ENCODE results near the gene STK26. TPM values are rescaled to one million over a fixed set of nuclear protein-coding genes. Genes with fewer than 3 reads are reported as not detected.

The STK26 gene
- total and polyA plus RNA-seq, 2 experiments from 2014 or later: 65.2 to 110 TPM

GRCh38 chrX:132107291-132107690, 84.2 kb downstream of the STK26 start:
- Histone ChIP-seq H3F3A (replicated peaks; ENCODE audit: low read depth) (no peaks in the 10 kb centered on the region), H2AFZ (no peak overlapping the region), H3K27me3 (ENCODE audit: insufficient read depth) (no peaks in the 10 kb centered on the region), H3K9me2 (ENCODE audit: insufficient read depth) (no peaks in the 10 kb centered on the region), H4K20me1 (replicated peaks; ENCODE audit: insufficient read depth) (no peaks in the 10 kb centered on the region), H3K4me1 (ENCODE audit: insufficient read depth) (no peaks in the 10 kb centered on the region), H3K79me2 (replicated peaks; ENCODE audit: insufficient read depth) (no peaks in the 10 kb centered on the region), H3K4me3 (no peak overlapping the region), H3K36me3 (ENCODE audit: insufficient read depth) (no peaks in the 10 kb centered on the region), H3K27ac (ENCODE audit: low read depth) (no peak overlapping the region), H3K4me2 (no peak overlapping the region)
- DNase-seq (ENCODE audit: low spot score): no peak
- ATAC-seq: no peak
- no peak for TF ChIP-seq JUNB (IDR thresholded peaks at IDR 0.05; ENCODE audit: unreplicated experiment)
- TF ChIP-seq STAT1 (IDR thresholded peaks at IDR 0.05; ENCODE audit: unreplicated experiment): no peak
- TF ChIP-seq ZNF114 (CRISPR knock-in tag; IDR thresholded peaks at IDR 0.05): no peak
- no peak for TF ChIP-seq REST (IDR thresholded peaks at IDR 0.05; ENCODE audit: unreplicated experiment)
- no peak for TF ChIP-seq CREB1 (CRISPR knock-in tag; IDR thresholded peaks at IDR 0.05; ENCODE audit: low read depth)
- TF ChIP-seq EZH2 (IDR thresholded peaks at IDR 0.05; ENCODE audit: low read depth, unreplicated experiment): no peak
- TF ChIP-seq ZNF462 (CRISPR knock-in tag; IDR thresholded peaks at IDR 0.05): no peak
- no peak for TF ChIP-seq ZNF331 (CRISPR knock-in tag; IDR thresholded peaks at IDR 0.05; ENCODE audit: low read depth)
- no peak for TF ChIP-seq EZH2phosphoT487 (IDR thresholded peaks at IDR 0.05; ENCODE audit: unreplicated experiment)
- TF ChIP-seq NANOG (IDR thresholded peaks at IDR 0.05; ENCODE audit: borderline replicate concordance): no peak
- no peak for TF ChIP-seq POLR2AphosphoS5 (IDR thresholded peaks at IDR 0.05; ENCODE audit: low read depth)
- TF ChIP-seq CTCF (conservative IDR thresholded peaks at IDR 0.05; ENCODE audit: low read depth in 2 of 2): no peak
- TF ChIP-seq ETS1 (IDR thresholded peaks at IDR 0.05): no peak
- peaks cover 4% of the 10 kb centered on the region; the same call in 1 of the 3 replicates for H3K4me1 Mint-ChIP-seq
- no peak overlapping the region for H3K27ac Mint-ChIP-seq
- H3K27me3 Mint-ChIP-seq (ENCODE audit: insufficient read depth, low read depth, poor library complexity): no peaks in the 10 kb centered on the region
- H3K9me3 Mint-ChIP-seq: no peaks in the 10 kb centered on the region
- no peaks in the 10 kb centered on the region for H3K36me3 Mint-ChIP-seq (ENCODE audit: low read depth)
- no peak overlapping the region for H3K4me3 Mint-ChIP-seq

All from GM23338 (cell line).